RWPE2 (cell line): ENCODE measurements around the gene CTSL.

Experiments
- ATAC-seq: fragments of 200-7000 bp; cut with Tn5 transposase; 3 replicates; pipeline ENCODE4 v1.9.1; 2021; ENCODE audit warnings: low read depth
- DNase-seq: peaks from one replicate; pipeline ENCODE4 v3.0.0-alpha.2; 2020; ENCODE audit warnings: low spot score
- H3K27ac ChIP-seq: fragments of 450-650 bp; 2 replicates; pipeline ENCODE4 v1.5.1; 2017; ENCODE audit warnings: mild to moderate bottlenecking; ENCODE audit not compliant: poor library complexity, severe bottlenecking
- H3K27me3 ChIP-seq: fragments of 250-450 bp; sonication (Bioruptor Pico); 2 replicates; pipeline ENCODE4 v1.5.1; 2021; ENCODE audit warnings: mild to moderate bottlenecking, moderate library complexity; ENCODE audit not compliant: insufficient read depth, poor library complexity, severe bottlenecking
- H3K36me3 ChIP-seq: fragments of 250-450 bp; sonication (Bioruptor Pico); 2 replicates; pipeline ENCODE4 v1.5.1; 2020; ENCODE audit warnings: low read depth, mild to moderate bottlenecking, moderate library complexity
- H3K4me1 ChIP-seq: fragments of 250-450 bp; sonication (Bioruptor Pico); 2 replicates; pipeline ENCODE4 v1.5.1; 2021; ENCODE audit warnings: mild to moderate bottlenecking, moderate library complexity; ENCODE audit not compliant: insufficient read depth, poor library complexity, severe bottlenecking
- H3K4me3 ChIP-seq: fragments of 250-450 bp; sonication (Bioruptor Pico); 2 replicates; pipeline ENCODE4 v1.5.1; 2021; ENCODE audit warnings: mild to moderate bottlenecking, moderate library complexity; ENCODE audit not compliant: severe bottlenecking
- H3K9me3 ChIP-seq: fragments of 250-450 bp; sonication (Bioruptor Pico); 2 replicates; pipeline ENCODE4 v1.5.1; 2021; ENCODE audit warnings: mild to moderate bottlenecking, moderate library complexity; ENCODE audit not compliant: severe bottlenecking
- TF ChIP-seq, protein P1 (sequence below): fragments of 450-650 bp; IDR thresholded peaks from one replicate; pipeline ENCODE4 v1.5.1; 2017; ENCODE audit warnings: mild to moderate bottlenecking, moderate library complexity; ENCODE audit not compliant: poor library complexity, severe bottlenecking

The CTSL gene

DNA sequence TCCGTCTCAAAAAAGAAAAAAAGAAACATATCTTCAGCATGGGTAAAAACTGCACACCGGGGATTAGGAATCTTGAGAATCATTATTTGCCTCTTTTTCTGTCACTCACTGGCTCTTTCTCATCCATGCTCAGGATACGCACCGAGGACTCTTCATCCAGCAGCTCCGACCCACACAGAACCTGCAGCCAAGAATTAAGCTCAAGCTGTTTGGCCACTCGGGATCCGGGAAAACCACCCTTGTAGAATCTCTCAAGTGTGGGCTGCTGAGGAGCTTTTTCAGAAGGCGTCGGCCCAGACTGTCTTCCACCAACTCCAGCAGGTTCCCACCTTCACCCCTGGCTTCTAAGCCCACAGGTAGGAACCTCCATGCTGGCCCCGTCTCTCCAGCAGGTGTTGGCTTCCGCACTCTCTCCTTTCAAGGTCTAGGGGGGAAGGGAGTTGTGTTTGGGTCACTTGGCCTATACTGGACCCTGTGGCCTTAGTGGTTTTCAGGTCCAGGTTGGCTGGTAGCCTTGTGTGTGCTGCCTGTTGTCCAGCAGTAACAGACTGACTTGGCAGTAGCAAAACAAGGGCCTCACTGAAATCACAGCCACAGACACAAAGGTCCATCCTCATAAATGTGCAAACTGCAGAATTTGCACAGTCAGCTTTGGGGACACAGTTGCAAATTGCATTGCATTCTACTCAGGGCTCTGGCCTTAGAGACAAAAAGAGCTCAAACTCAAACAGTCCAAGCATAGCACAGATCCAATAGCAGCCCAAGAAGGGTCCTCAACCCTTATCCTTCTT is 44.5 kb upstream of the CTSL start:
- DNase-seq (no peak), ATAC-seq (no peak)
- Histone ChIP-seq H3K36me3 (no peaks in the 10 kb centered on the region), H3K4me3 (no peak overlapping the region), H3K27me3 (no peaks in the 10 kb centered on the region), H3K9me3 (no peaks in the 10 kb centered on the region), H3K27ac (no peak overlapping the region), H3K4me1 (no peaks in the 10 kb centered on the region)
- TF ChIP-seq, protein P1, sequence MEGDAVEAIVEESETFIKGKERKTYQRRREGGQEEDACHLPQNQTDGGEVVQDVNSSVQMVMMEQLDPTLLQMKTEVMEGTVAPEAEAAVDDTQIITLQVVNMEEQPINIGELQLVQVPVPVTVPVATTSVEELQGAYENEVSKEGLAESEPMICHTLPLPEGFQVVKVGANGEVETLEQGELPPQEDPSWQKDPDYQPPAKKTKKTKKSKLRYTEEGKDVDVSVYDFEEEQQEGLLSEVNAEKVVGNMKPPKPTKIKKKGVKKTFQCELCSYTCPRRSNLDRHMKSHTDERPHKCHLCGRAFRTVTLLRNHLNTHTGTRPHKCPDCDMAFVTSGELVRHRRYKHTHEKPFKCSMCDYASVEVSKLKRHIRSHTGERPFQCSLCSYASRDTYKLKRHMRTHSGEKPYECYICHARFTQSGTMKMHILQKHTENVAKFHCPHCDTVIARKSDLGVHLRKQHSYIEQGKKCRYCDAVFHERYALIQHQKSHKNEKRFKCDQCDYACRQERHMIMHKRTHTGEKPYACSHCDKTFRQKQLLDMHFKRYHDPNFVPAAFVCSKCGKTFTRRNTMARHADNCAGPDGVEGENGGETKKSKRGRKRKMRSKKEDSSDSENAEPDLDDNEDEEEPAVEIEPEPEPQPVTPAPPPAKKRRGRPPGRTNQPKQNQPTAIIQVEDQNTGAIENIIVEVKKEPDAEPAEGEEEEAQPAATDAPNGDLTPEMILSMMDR = no peak

DNA sequence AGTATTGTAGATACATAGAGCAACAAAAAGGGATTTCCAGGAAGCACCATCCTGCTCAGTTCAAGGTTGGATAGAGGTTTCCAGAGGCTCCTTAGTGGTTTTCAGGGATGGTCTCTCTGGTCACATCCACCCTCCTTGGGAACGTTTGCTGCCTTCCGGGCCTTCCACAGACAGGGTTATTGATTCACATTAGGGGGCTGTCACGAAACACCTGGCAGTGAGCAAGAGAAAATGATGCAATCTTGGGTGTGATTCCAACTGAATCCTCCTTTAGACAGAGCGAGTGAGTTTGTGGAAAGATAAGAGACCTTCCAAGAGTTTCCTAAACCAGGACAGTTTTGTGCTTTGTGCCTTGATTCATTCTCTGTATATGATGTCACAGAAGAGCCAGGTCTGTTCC is 43.8 kb upstream of the CTSL start:
- no peaks in the 10 kb centered on the region for H3K9me3 ChIP-seq
- H3K27ac ChIP-seq = no peak overlapping the region
- H3K4me3 ChIP-seq = no peak overlapping the region
- no peaks in the 10 kb centered on the region for H3K4me1 ChIP-seq
- no peaks in the 10 kb centered on the region for H3K36me3 ChIP-seq
- no peaks in the 10 kb centered on the region for H3K27me3 ChIP-seq
- ATAC-seq (no peak), DNase-seq (no peak)
- TF ChIP-seq, protein P1 = no peak

DNA sequence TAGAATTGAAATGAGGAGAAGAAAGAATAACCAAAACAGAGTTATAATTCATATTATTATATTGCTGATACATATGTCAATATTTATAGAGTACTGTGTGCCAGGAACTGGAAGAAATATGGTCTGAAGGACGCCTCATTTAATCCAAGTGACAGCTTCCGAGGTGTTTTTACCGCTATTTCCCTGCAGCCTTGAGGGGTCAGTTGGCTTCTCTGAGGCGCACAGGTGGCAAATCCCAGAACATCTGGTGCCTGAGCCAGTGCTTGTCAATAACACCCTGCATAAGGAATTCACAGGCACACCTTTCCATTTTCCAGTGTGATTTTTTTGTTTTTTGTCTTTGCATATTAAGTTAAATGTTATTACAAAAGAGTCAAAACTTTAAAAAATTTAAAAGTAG is 43.3 kb upstream of the CTSL start:
- no peak overlapping the region for H3K27ac ChIP-seq
- TF ChIP-seq, protein P1 = no peak
- H3K36me3 ChIP-seq = no peaks in the 10 kb centered on the region

DNA sequence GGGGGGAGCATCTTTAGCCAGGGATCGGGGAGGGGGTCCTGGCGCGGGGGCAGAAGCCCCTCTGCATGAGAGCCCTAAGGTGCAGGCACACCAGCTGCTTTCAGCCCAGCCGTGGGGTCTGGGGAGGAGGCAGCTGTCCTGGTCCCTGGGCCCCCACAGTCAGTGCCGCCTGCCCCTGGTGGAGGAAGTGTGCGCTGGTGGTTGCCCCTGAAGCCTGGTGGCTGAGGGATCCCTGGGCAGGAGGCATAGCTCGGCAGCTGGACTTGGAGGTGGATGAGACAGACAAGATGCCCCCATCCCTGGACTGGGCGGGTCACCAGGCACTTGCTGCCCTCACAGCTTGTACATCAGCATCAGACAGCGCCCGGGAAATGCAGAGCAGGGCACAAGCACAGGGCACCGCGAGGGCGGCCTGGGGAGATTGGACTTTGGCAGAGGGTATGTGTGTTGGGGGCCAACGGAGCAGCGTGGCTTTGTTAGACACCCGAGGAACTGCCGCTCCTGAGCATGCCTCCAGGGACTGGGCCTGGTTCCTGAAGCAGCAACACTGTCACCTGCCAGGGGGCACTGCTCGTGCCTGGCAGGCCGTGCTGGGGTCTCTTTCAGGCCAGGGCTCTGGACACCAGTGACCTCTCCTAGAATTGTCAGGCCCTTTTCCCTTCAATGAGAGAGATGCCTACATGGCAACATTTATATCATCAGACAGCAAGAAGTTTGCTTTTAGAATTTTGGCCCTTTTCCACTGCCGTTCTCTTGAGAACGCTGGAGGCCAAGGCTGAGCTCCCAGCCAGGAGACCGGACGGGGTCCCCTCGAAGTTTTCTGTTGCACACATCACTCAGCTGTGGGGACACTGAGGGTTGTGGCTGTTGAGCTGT is 41.9 kb upstream of the CTSL start:
- H3K27me3 ChIP-seq = no peaks in the 10 kb centered on the region
- H3K36me3 ChIP-seq = no peaks in the 10 kb centered on the region
- ATAC-seq (peak; percentile 19; the same call in 1 of the 3 replicates), DNase-seq (no peak)
- TF ChIP-seq, protein P1 = no peak
- no peak overlapping the region for H3K4me3 ChIP-seq
- no peaks in the 10 kb centered on the region for H3K9me3 ChIP-seq
- H3K4me1 ChIP-seq = no peaks in the 10 kb centered on the region
- no peak overlapping the region for H3K27ac ChIP-seq

More for the DNA sequence above, 43.3 kb upstream of the CTSL start:
- no peak overlapping the region for H3K4me3 ChIP-seq
- no peaks in the 10 kb centered on the region for H3K9me3 ChIP-seq
- no peaks in the 10 kb centered on the region for H3K27me3 ChIP-seq
- no peaks in the 10 kb centered on the region for H3K4me1 ChIP-seq
- DNase-seq = no peak
- no peak for ATAC-seq
